Measurements from ENCODE around the gene AHDC1.

GRCh38 chr1:27555700-27556424 is 48.1 kb downstream of the AHDC1 start:
- no peak for TF ChIP-seq POLR2A (IDR thresholded peaks at IDR 0.05; ENCODE audit: low read depth)
- TF ChIP-seq POLR2AphosphoS5 (IDR thresholded peaks at IDR 0.05), result no peak
- no peak for TF ChIP-seq CTCF (IDR thresholded peaks at IDR 0.05)
- TF ChIP-seq EP300 (IDR thresholded peaks at IDR 0.05), result no peak

Data from esophagus muscularis mucosa (tissue), 4 donors.